ENCODE results near the gene MOB1A. TPM values are rescaled to one million over a fixed set of nuclear protein-coding genes. Genes with fewer than 3 reads are reported as not detected.

Gene MOB1A
- total RNA-seq, 1 experiment from 2014 or later = 107 TPM

GRCh38 chr2:74119339-74119738 lies 59.3 kb downstream of the MOB1A start:
- no peak for DNase-seq (ENCODE audit: low spot score)
- in situ Hi-C loops (cut with HindIII; ENCODE audit: low sequenced_read_pairs) = no loop called here

- in situ Hi-C loops (cut with HindIII; ENCODE audit: low sequenced_read_pairs) = no loop called here
Observed at GRCh38 chr2:74111380-74111779, 67.3 kb downstream of the MOB1A start.

GRCh38 chr2:74110537-74110936 lies 68.1 kb downstream of the MOB1A start:
- in situ Hi-C loops (cut with HindIII; ENCODE audit: low sequenced_read_pairs) = no loop called here
- no peak for DNase-seq (ENCODE audit: low spot score)

More at GRCh38 chr2:74111380-74111779, 67.3 kb downstream of the MOB1A start:
- DNase-seq (ENCODE audit: low spot score) = no peak

DNA sequence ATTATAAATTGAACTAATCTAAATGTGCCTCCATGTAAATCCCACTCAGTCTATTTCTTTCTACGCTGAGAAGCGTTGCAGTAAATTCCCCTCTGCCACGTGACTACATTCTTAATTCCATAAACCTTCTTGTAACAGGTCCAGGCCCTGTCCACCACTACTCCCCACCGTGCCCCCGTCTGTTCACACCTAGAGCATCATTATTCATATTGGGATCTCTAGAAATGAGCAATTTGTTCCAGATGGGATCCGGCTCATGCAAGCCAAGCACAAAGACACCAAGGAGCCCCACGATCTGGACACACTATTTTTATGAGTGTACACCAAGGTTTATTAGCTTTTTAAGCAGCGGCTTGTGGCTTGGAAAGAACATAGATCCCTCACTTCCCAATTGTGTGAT lies 69.1 kb downstream of the MOB1A start:
- in situ Hi-C loops (cut with HindIII; ENCODE audit: low sequenced_read_pairs) = no loop called here
- peak; percentile 98 for DNase-seq (ENCODE audit: low spot score)

DNA sequence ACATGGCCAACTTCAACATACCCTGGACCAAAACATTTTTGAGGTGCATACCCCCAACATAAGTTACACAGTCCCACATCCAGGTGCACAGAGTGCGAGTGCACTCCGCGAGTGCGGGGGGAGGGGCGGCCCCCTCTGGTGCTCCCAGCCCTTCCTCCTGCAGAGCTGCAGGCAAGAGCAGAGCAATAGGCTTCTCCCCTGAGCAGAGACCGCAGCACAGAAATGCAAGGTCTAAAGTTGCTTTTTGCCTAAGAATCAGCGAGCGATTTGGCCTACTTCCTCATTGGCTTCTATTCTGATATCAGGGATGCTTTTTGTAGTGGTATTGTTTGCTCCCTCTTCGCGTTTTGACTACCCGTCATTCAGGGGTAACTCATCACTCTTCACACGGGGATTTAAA lies 71.6 kb downstream of the MOB1A start:
- DNase-seq (ENCODE audit: low spot score) = peak; percentile 26
- in situ Hi-C loops (cut with HindIII; ENCODE audit: low sequenced_read_pairs) = no loop called here

DNA sequence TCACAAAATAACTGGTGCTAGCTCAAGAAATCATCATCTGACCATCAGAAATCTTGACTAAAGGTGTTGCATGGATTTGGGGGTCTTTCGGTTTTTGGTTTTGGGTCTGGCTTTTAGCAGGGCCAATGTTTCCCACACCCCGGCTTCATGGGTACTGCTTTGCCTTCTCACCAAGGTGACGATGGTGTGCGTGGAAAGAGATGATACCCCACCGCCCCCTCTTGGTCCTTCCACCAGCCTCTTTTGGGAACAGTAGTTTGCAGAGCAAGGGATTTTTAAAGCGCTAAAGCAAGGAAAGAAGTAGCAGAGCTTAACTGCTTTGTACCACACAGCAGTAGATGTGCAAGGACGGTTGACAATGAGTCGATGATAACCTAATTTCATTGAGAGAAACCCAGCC lies 73.3 kb downstream of the MOB1A start:
- in situ Hi-C loops (cut with HindIII; ENCODE audit: low sequenced_read_pairs) = no loop called here
- no peak for DNase-seq (ENCODE audit: low spot score)

DNA sequence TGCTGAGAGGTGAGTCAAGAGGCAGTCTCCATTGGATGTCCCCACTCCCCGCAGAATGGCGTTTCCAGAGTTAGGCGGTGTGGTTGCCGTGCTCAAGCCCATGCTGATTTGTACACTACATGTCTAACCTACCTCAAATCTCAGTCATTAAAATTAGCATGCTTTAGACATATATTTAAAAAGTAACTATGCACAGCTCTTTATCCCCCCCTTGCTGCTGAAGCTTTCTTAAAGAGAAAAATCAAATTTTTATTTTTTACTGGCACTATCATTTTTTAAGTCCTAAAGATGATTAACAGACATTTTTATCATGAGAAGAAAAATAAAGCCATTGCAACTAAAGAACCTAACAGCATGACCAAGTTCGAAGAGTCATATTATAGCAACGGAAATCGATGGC lies 73.8 kb downstream of the MOB1A start:
- in situ Hi-C loops (cut with HindIII; ENCODE audit: low sequenced_read_pairs) = no loop called here
- no peak for DNase-seq (ENCODE audit: low spot score)

GRCh38 chr2:74103763-74104162 lies 74.9 kb downstream of the MOB1A start:
- in situ Hi-C loops (cut with HindIII; ENCODE audit: low sequenced_read_pairs) = no loop called here
- DNase-seq (ENCODE audit: low spot score) = no peak

Other genes starting within 250 kb of the MOB1A start
- gene TET3, start 194.0 kb downstream of the MOB1A start, total RNA-seq (2014; rRNA removed; shearing (Covaris generic)) = 2.0 and 3.7 TPM in 2 replicates
- gene BOLA3, start 31.0 kb downstream of the MOB1A start, total RNA-seq (2014; rRNA removed; shearing (Covaris generic)) = 121 and 145 TPM in 2 replicates
- 133 and 221 TPM in 2 replicates for gene MTHFD2, start 19.7 kb upstream of the MOB1A start, total RNA-seq (2014; rRNA removed; shearing (Covaris generic))
- not detected in 2 replicates for gene SLC4A5, start 164.5 kb upstream of the MOB1A start, total RNA-seq (2014; rRNA removed; shearing (Covaris generic))
- 124 and 145 TPM in 2 replicates for gene DCTN1, start 201.4 kb upstream of the MOB1A start, total RNA-seq (2014; rRNA removed; shearing (Covaris generic))
- 0.95 and 2.8 TPM in 2 replicates for gene C2orf81, start 242.7 kb upstream of the MOB1A start, total RNA-seq (2014; rRNA removed; shearing (Covaris generic))
- gene WDR54, start 242.9 kb upstream of the MOB1A start, total RNA-seq (2014; rRNA removed; shearing (Covaris generic)) = 88.5 and 104 TPM in 2 replicates